ENCODE data around the gene HHEX. TPM values are rescaled to one million over a fixed set of nuclear protein-coding genes. Genes with fewer than 3 reads are reported as not detected.

Gene HHEX
- total RNA-seq, 2 donors from 2014 or later = 96.5 to 113 TPM

DNA sequence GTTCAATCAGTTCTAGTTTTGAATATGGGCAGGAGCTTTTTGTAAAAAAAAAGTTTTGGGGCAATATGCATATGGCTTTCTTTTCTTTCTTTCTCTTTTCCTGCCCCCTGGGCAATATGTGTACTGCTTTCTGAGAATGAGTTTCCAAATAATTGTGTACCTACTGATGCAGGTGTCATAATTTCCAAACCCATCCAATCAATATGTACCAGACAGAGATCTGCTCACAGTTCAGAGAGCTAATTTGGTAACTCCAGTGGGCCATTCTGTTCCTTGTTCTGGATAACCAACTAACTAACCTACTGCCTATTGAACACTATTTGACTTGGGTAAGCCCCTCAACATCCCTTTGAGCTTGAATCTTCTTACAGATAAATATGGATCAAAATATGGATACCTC, 32.6 kb downstream of the HHEX start:
- DNase-seq = no peak
- Histone ChIP-seq H3K9me3 (ENCODE audit: control insufficient read depth, low read length) (no peaks in the 10 kb centered on the region), H3K27ac (ENCODE audit: low read depth, low read length) (no peak overlapping the region), H3K4me3 (ENCODE audit: low read length) (no peak overlapping the region), H3K9ac (ENCODE audit: extremely low read depth, low read length, poor library complexity, severe bottlenecking) (no peak overlapping the region), H3K4me1 (ENCODE audit: control insufficient read depth, insufficient read depth, low read length) (peaks cover 13% of the 10 kb centered on the region), H3K27me3 (ENCODE audit: control insufficient read depth, insufficient read depth, low read length, poor library complexity, severe bottlenecking) (no peaks in the 10 kb centered on the region), H3K36me3 (ENCODE audit: control insufficient read depth, insufficient read depth, low read length) (no peaks in the 10 kb centered on the region)
- no peaks in the 10 kb centered on the region for H3K9me3 Mint-ChIP-seq
- TF ChIP-seq CTCF (conservative IDR thresholded peaks at IDR 0.05) = no peak
- peaks cover 37% of the 10 kb centered on the region for H3K4me1 Mint-ChIP-seq
- no peak overlapping the region for H3K27ac Mint-ChIP-seq
- no peaks in the 10 kb centered on the region for H3K27me3 Mint-ChIP-seq (ENCODE audit: insufficient read depth)
- no peaks in the 10 kb centered on the region for H3K36me3 Mint-ChIP-seq (ENCODE audit: low read depth)
- H3K4me3 Mint-ChIP-seq = no peak overlapping the region

DNA sequence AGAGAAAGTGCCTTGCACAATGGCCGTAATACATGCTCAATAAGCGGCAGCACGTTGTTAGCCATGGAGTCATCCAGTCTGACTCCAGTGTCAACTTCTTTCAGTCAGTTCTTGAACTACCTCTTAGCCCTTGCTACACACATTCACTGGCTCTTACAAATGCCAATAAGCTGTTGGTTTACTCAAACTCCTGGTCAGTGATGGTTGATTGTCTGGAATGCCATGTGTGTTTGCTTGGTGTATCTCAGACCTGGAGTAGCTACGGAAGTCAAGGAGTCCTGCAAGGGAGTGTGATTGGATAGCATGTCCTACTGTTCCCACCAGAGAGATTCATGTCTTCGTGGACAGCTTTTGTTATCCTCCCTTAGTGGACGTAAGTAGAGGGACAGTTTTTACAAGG, 37.4 kb downstream of the HHEX start:
- WGBS, 2 experiments (ENCODE audit: insufficient coverage in 1 of 2, insufficient read length in 1 of 2) = 91 to 96% methylated on average over 6 of the region's 6 CpGs
- Mint-ChIP-seq H3K27ac (no peak overlapping the region), H3K9me3 (no peaks in the 10 kb centered on the region), H3K27me3 (ENCODE audit: insufficient read depth) (peaks cover 5% of the 10 kb centered on the region), H3K4me3 (no peak overlapping the region), H3K36me3 (ENCODE audit: low read depth) (no peaks in the 10 kb centered on the region), H3K4me1 (peaks cover 40% of the 10 kb centered on the region)
- Histone ChIP-seq H3K9me3 (ENCODE audit: control insufficient read depth, low read length) (no peaks in the 10 kb centered on the region), H3K27ac (ENCODE audit: low read depth, low read length) (no peak overlapping the region), H3K4me3 (ENCODE audit: low read length) (no peak overlapping the region), H3K9ac (ENCODE audit: extremely low read depth, low read length, poor library complexity, severe bottlenecking) (no peak overlapping the region), H3K36me3 (ENCODE audit: control insufficient read depth, insufficient read depth, low read length) (no peaks in the 10 kb centered on the region), H3K4me1 (ENCODE audit: control insufficient read depth, insufficient read depth, low read length) (peaks cover 6% of the 10 kb centered on the region), H3K27me3 (ENCODE audit: control insufficient read depth, insufficient read depth, low read length, poor library complexity, severe bottlenecking) (no peaks in the 10 kb centered on the region)
- no peak for TF ChIP-seq CTCF (conservative IDR thresholded peaks at IDR 0.05)
- DNase-seq = no peak

GRCh38 chr10:92727550-92727949, 37.8 kb downstream of the HHEX start:
- Histone ChIP-seq H3K36me3 (ENCODE audit: control insufficient read depth, insufficient read depth, low read length) (no peaks in the 10 kb centered on the region), H3K4me3 (ENCODE audit: low read length) (no peak overlapping the region), H3K9me3 (ENCODE audit: control insufficient read depth, low read length) (no peaks in the 10 kb centered on the region), H3K9ac (ENCODE audit: extremely low read depth, low read length, poor library complexity, severe bottlenecking) (no peak overlapping the region), H3K27ac (ENCODE audit: low read depth, low read length) (no peak overlapping the region), H3K27me3 (ENCODE audit: control insufficient read depth, insufficient read depth, low read length, poor library complexity, severe bottlenecking) (no peaks in the 10 kb centered on the region), H3K4me1 (ENCODE audit: control insufficient read depth, insufficient read depth, low read length) (peaks cover 6% of the 10 kb centered on the region)
- WGBS, 2 experiments (ENCODE audit: insufficient coverage in 1 of 2, insufficient read length in 1 of 2) = 80% methylated on average over 3 of the region's 3 CpGs; no CpG with 5 or more reads in 1 of the 2 experiments
- Mint-ChIP-seq H3K9me3 (no peaks in the 10 kb centered on the region), H3K4me1 (peaks cover 40% of the 10 kb centered on the region), H3K27me3 (ENCODE audit: insufficient read depth) (peaks cover 5% of the 10 kb centered on the region), H3K36me3 (ENCODE audit: low read depth) (no peaks in the 10 kb centered on the region), H3K27ac (no peak overlapping the region), H3K4me3 (no peak overlapping the region)
- DNase-seq = no peak
- no peak for TF ChIP-seq CTCF (conservative IDR thresholded peaks at IDR 0.05)
